GM13976 (cell line): ENCODE data around the gene DQX1.
"Not testable (repeated sequence)": the region's sequence is repeated elsewhere in the genome, so short reads cannot be mapped to it uniquely, and the experiment has no call there.

Experiments
- DNase-seq: peaks from one replicate; pipeline ENCODE4 v3.0.0; 2012; ENCODE audit warnings: low spot score
- in situ Hi-C: fragments of 300-500 bp; cut with MboI; formaldehyde crosslinking; loops from one replicate; pipeline ENCODE4 v1.12.0; 2022; ENCODE audit warnings: low sequenced_read_pairs, mixed read lengths, inconsistent platforms; ENCODE audit not compliant: unreplicated experiment
- TF ChIP-seq, protein P1 (sequence below): IDR thresholded peaks from 2 replicates; pipeline ENCODE4 v1.5.1; 2012; ENCODE audit warnings: borderline replicate concordance, mild to moderate bottlenecking; ENCODE audit not compliant: insufficient read depth; ENCODE audit errors: extremely low read depth, missing control alignments, control extremely low read depth

The DQX1 gene

GRCh38 chr2:74569686-74570085 is 43.7 kb upstream of the DQX1 start:
- TF ChIP-seq, protein P1, sequence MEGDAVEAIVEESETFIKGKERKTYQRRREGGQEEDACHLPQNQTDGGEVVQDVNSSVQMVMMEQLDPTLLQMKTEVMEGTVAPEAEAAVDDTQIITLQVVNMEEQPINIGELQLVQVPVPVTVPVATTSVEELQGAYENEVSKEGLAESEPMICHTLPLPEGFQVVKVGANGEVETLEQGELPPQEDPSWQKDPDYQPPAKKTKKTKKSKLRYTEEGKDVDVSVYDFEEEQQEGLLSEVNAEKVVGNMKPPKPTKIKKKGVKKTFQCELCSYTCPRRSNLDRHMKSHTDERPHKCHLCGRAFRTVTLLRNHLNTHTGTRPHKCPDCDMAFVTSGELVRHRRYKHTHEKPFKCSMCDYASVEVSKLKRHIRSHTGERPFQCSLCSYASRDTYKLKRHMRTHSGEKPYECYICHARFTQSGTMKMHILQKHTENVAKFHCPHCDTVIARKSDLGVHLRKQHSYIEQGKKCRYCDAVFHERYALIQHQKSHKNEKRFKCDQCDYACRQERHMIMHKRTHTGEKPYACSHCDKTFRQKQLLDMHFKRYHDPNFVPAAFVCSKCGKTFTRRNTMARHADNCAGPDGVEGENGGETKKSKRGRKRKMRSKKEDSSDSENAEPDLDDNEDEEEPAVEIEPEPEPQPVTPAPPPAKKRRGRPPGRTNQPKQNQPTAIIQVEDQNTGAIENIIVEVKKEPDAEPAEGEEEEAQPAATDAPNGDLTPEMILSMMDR, result no peak
- no peak for DNase-seq
- in situ Hi-C loops, result no loop called here

- in situ Hi-C loops, result no loop called here
- no peak for DNase-seq
- TF ChIP-seq, protein P1, result no peak
Observed at GRCh38 chr2:74567881-74568280, 41.9 kb upstream of the DQX1 start.

GRCh38 chr2:74566754-74567085 is 40.7 kb upstream of the DQX1 start:
- in situ Hi-C loops, result no loop called here
- TF ChIP-seq, protein P1, result no peak
- no peak for DNase-seq

- TF ChIP-seq, protein P1, result no peak
- no peak for DNase-seq
- in situ Hi-C loops, result no loop called here
Observed at GRCh38 chr2:74566076-74566753, 40.2 kb upstream of the DQX1 start.

- TF ChIP-seq, protein P1, result no peak
- in situ Hi-C loops, result no loop called here
- no peak for DNase-seq
Observed at GRCh38 chr2:74564222-74564621, 38.2 kb upstream of the DQX1 start.

- TF ChIP-seq, protein P1, result no peak
- in situ Hi-C loops, result no loop called here
- no peak for DNase-seq
Observed at GRCh38 chr2:74562126-74562775, 36.2 kb upstream of the DQX1 start.

DNA sequence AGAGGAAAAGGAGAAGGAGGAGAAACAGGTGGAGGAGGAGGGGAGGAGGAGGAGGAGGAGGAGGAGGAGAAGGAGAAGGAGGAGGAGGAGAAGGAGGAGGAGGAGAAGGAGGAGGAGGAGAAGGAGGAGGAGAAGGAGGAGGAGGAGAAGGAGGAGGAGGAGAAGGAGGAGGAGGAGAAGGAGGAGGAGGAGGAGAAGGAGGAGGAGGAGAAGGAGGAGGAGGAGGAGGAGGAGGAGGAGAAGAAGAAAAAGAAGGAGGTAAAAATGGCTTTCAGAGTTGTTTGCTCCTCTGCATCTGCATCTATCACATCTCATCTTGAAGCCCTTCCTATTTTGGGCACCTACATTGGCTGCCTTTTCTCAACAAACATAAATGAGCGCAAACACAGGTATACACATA is 35.0 kb upstream of the DQX1 start:
- DNase-seq, in situ Hi-C loops: not testable (repeated sequence)
